B cell (primary cell): ENCODE results near the gene ZSCAN30. TPM values are rescaled to one million over a fixed set of nuclear protein-coding genes. Genes with fewer than 3 reads are reported as not detected.

Source experiments
- ATAC-seq: fragments of 200-7000 bp; cut with Tn5 transposase; one replicate; pipeline ENCODE4 v1.10.0; 2021; ENCODE audit warnings: low read depth, mild to moderate bottlenecking, moderate number of reproducible peaks, moderate library complexity
- CTCF ChIA-PET: fragments of 350-600 bp; sonication (Branson Sonifier 250); formaldehyde crosslinking; loops from one replicate; lab custom pipeline; 2021; ENCODE audit warnings: antibody characterized with exemption, inconsistent platforms; lab: Charles Lee
- POLR2A ChIA-PET: fragments of 350-600 bp; sonication (Branson Sonifier 250); formaldehyde crosslinking; loops from one replicate; lab custom pipeline; 2021; ENCODE audit warnings: antibody characterized with exemption; lab: Charles Lee
- DNase-seq: peaks from one replicate; pipeline ENCODE4 v3.0.0; 2013
- H2AFZ ChIP-seq: 2 replicates; pipeline ENCODE4 v1.6.1; 2012; ENCODE audit warnings: mild to moderate bottlenecking, low read depth, low read length; ENCODE audit not compliant: insufficient read depth, poor library complexity, severe bottlenecking
- H3K27ac ChIP-seq, 2 donors: 1 replicate in 1 of 2; 2 replicates in 1 of 2; pipeline ENCODE4 v1.5.1; 2012 to 2013; ENCODE audit warnings: low read length in 2 of 2, mild to moderate bottlenecking in 2 of 2, moderate library complexity in 1 of 2
- H3K27me3 ChIP-seq, 4 experiments: fragments of 200-600 bp in 1 of 4; sonication (generic) in 1 of 4; replicated peaks in 1 of 4; 1 replicate in 2 of 4; 2 replicates in 2 of 4; pipeline versions ENCODE4 v1.6.1 to v1.7.0; 2013 to 2016; ENCODE audit warnings: low read length in 3 of 4, mild to moderate bottlenecking in 2 of 4, mixed read lengths in 1 of 4, moderate library complexity in 1 of 4; ENCODE audit not compliant: insufficient read depth in 4 of 4, control insufficient read depth in 3 of 4; ENCODE audit errors: control extremely low read depth in 1 of 4
- H3K36me3 ChIP-seq, 2 experiments: replicated peaks in 1 of 2; 1 replicate in 1 of 2; 2 replicates in 1 of 2; pipeline versions ENCODE4 v1.6.1 to v1.7.1; 2013; ENCODE audit warnings: low read length in 1 of 2; ENCODE audit not compliant: insufficient read depth in 2 of 2, control insufficient read depth in 1 of 2; ENCODE audit errors: control extremely low read depth in 1 of 2, extremely low read depth in 1 of 2
- H3K4me1 ChIP-seq, 2 donors: fragments of 200-600 bp in 1 of 2; sonication (generic) in 1 of 2; 1 replicate in 1 of 2; 2 replicates in 1 of 2; pipeline versions ENCODE4 v1.5.1 to v1.6.1; 2013 to 2017; ENCODE audit warnings: low read length in 2 of 2; ENCODE audit not compliant: control insufficient read depth in 2 of 2, insufficient read depth in 2 of 2
- H3K4me2 ChIP-seq: replicated peaks from 2 replicates; pipeline ENCODE3; 2012; ENCODE audit warnings: mild to moderate bottlenecking, low read depth, low read length; ENCODE audit not compliant: poor library complexity, severe bottlenecking
- H3K4me3 ChIP-seq, 5 experiments: fragments of 200-600 bp in 1 of 5; sonication (generic) in 1 of 5; 1 replicate in 3 of 5; 2 replicates in 2 of 5; pipeline versions ENCODE4 v1.5.1 to v1.7.0; 2011 to 2016; ENCODE audit warnings: low read length in 4 of 5, mild to moderate bottlenecking in 4 of 5, low read depth in 2 of 5, control low read depth in 1 of 5, moderate library complexity in 1 of 5; ENCODE audit not compliant: insufficient read depth in 1 of 5; ENCODE audit errors: control extremely low read depth in 1 of 5, extremely low read depth in 1 of 5
- H3K79me2 ChIP-seq: fragments of 200-600 bp; sonication (generic); one replicate; pipeline ENCODE4 v1.6.0; 2016; ENCODE audit warnings: low read length; ENCODE audit not compliant: control insufficient read depth, insufficient read depth
- H3K9ac ChIP-seq: fragments of 200-600 bp; sonication (generic); 2 replicates; pipeline ENCODE4 v1.6.1; 2017; ENCODE audit warnings: mild to moderate bottlenecking, low read length, moderate library complexity
- H3K9me3 ChIP-seq, 3 donors: one replicate each; pipeline versions ENCODE4 v1.6.1 to v1.7.1; 2013; ENCODE audit warnings: low read length in 2 of 3; ENCODE audit not compliant: control insufficient read depth in 2 of 3, insufficient read depth in 1 of 3; ENCODE audit errors: control extremely low read depth in 1 of 3
- H4K20me1 ChIP-seq: 2 replicates; pipeline ENCODE4 v1.6.0; 2012; ENCODE audit warnings: mild to moderate bottlenecking, low read length; ENCODE audit not compliant: insufficient read depth, control insufficient read depth, poor library complexity, severe bottlenecking
- H3K27ac Mint-ChIP-seq: one replicate; pipeline ENCODE4 v1.8.0; 2021; ENCODE audit warnings: mixed read lengths
- H3K27me3 Mint-ChIP-seq: one replicate; pipeline ENCODE4 v1.8.0; 2021; ENCODE audit warnings: mixed read lengths
- H3K4me1 Mint-ChIP-seq: one replicate; pipeline ENCODE4 v1.8.0; 2021; ENCODE audit warnings: mixed read lengths
- H3K4me3 Mint-ChIP-seq: one replicate; pipeline ENCODE4 v1.8.0; 2021; ENCODE audit warnings: mixed read lengths
- H3K9me3 Mint-ChIP-seq: one replicate; pipeline ENCODE4 v1.8.0; 2022; ENCODE audit warnings: mixed read lengths; ENCODE audit not compliant: insufficient read depth
- EZH2 ChIP-seq: IDR thresholded peaks from 2 replicates; pipeline ENCODE4 v1.6.1; 2012; ENCODE audit warnings: borderline replicate concordance, low read depth, mild to moderate bottlenecking, moderate library complexity, low read length; ENCODE audit not compliant: insufficient read depth, poor library complexity, severe bottlenecking
- whole genome bisulfite sequencing: methylation state at CpG from one replicate; pipeline ENCODE4 v1.1.5; 2013; ENCODE audit warnings: missing lambda C conversion rate; ENCODE audit not compliant: insufficient coverage; 5-methylcytosine and 5-hydroxymethylcytosine counted together
- intact Hi-C: fragments of 100-400 bp; cut with micrococcal nuclease; formaldehyde crosslinking; loops from one replicate; pipeline ENCODE4 v1.10.0; 2022
- polyA plus RNA-seq: library from polyadenylated mRNA; depleted of rRNA; stranded (reverse); fragments of >200 nt; gene quantifications from 2 replicates; pipeline ENCODE4 v1.2.3, GENCODE V29; 2012
- total RNA-seq, 2 donors: library from RNA; stranded (reverse); fragments of 120-200 nt in 1 of 2; gene quantifications; 1 replicate in 1 of 2; 2 replicates in 1 of 2; pipeline versions ENCODE4 v1.2.3 to v1.2.4, GENCODE V29; 2013 to 2022
- TF ChIP-seq, protein P1 (sequence below): fragments of 200-600 bp; IDR thresholded peaks from one replicate; pipeline ENCODE4 v1.8.0; 2022; ENCODE audit warnings: antibody characterized with exemption, mild to moderate bottlenecking

Gene ZSCAN30
- total and polyA plus RNA-seq, 2 donors (not counting 1 experiment from before 2014, with no cell fraction given), result 11.0 to 37.3 TPM

DNA sequence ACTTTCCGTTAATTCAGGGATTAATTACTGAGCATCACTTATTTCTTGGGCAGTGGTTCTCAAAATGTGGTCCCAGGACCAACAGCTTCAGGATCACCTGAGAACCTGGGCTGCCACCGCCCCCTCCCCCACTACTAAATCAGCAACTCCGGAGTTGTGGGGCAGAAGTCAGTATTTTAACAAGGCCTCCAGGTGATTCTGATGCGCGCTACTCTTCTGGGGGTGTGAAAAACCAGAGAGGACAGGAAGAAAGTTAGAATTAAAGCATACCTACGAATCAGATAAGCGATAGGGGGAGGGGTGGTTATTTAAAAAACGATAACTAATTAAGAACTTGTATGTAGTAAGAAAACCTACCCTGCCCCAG is 319 bp downstream of the ZSCAN30 start:
- peak overlapping the region; percentile 80 to 86 for H3K27ac ChIP-seq
- peak overlapping the region; percentile 84 for H2AFZ ChIP-seq
- Mint-ChIP-seq H3K4me3 (peak overlapping the region; percentile 100), H3K27me3 (no peaks in the 10 kb centered on the region), H3K27ac (peak overlapping the region; percentile 98), H3K4me1 (peaks cover 45% of the 10 kb centered on the region), H3K9me3 (peaks cover 4% of the 10 kb centered on the region)
- intact Hi-C loops, result loop anchor here (1.0 to 2.0 kb wide), 5 partner anchors 22 to 777 kb away; partner anchors contain the start of genes MAPRE2, RPRD1A and ZNF24
- H3K27me3 ChIP-seq, result no peaks in the 10 kb centered on the region
- H3K9me3 ChIP-seq, result peaks cover 0 to 7% (median 0%) of the 10 kb centered on the region in 3 donors
- peak overlapping the region; percentile 84 for H3K9ac ChIP-seq
- DNase-seq, result no peak
- H3K36me3 ChIP-seq, result peaks cover 0 to 7% of the 10 kb centered on the region in 2 experiments
- TF ChIP-seq, protein P1, sequence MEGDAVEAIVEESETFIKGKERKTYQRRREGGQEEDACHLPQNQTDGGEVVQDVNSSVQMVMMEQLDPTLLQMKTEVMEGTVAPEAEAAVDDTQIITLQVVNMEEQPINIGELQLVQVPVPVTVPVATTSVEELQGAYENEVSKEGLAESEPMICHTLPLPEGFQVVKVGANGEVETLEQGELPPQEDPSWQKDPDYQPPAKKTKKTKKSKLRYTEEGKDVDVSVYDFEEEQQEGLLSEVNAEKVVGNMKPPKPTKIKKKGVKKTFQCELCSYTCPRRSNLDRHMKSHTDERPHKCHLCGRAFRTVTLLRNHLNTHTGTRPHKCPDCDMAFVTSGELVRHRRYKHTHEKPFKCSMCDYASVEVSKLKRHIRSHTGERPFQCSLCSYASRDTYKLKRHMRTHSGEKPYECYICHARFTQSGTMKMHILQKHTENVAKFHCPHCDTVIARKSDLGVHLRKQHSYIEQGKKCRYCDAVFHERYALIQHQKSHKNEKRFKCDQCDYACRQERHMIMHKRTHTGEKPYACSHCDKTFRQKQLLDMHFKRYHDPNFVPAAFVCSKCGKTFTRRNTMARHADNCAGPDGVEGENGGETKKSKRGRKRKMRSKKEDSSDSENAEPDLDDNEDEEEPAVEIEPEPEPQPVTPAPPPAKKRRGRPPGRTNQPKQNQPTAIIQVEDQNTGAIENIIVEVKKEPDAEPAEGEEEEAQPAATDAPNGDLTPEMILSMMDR, result no peak
- TF ChIP-seq EZH2, result no peak
- peak; percentile 28 for ATAC-seq
- ChIA-PET POLR2A (interaction anchor here (1.0 to 2.8 kb wide), 3 partner anchors 22 to 55 kb away, joined by 6 to 15 read pairs (median 14); partner anchors contain the start of genes ZNF24 and ZNF397), CTCF (interaction anchor here (1.0 to 1.9 kb wide), 10 partner anchors 13 to 263 kb away, joined by 3 to 9 read pairs (median 4); partner anchors contain the start of genes ZNF24 and ZNF397)
- H3K4me2 ChIP-seq, result peak overlapping the region; percentile 81
- no CpG with 5 or more reads among the region's 8 CpGs for WGBS
- H4K20me1 ChIP-seq, result no peaks in the 10 kb centered on the region
- H3K4me3 ChIP-seq, result peak overlapping the region; percentile 85 to 94 (median 90)
- H3K4me1 ChIP-seq, result peaks cover 14 to 16% of the 10 kb centered on the region in 2 donors
- H3K79me2 ChIP-seq, result peaks cover 57% of the 10 kb centered on the region

DNA sequence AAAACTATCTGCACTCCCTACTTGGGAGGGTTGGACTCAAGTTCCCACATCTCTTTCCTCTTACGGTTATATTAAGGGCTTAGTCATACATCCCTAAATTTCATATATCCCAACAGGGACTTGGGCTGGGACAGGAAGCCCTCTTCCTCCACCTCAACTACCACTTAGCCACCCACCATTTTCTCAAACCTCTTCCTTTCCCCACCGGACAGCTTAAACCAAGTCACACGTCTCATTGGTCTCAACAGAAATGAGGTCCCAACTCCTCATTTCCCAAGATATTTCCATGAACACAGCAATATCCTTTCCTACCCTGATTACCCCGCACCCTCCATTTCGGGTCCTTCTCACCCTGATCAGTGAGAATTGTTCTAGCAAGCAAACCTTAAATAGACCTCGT is 736 bp downstream of the ZSCAN30 start:
- Histone ChIP-seq H3K79me2 (peaks cover 62% of the 10 kb centered on the region), H3K4me2 (peak overlapping the region; percentile 81), H3K27ac (peak overlapping the region; percentile 80 to 86), H3K27me3 (no peaks in the 10 kb centered on the region), H3K4me3 (peak overlapping the region; percentile 85 to 94 (median 90)), H3K9me3 (peaks cover 0 to 11% (median 0%) of the 10 kb centered on the region in 3 donors), H3K4me1 (peaks cover 14 to 16% of the 10 kb centered on the region in 2 donors), H2AFZ (peak overlapping the region; percentile 84), H3K9ac (peak overlapping the region; percentile 84), H3K36me3 (peaks cover 0 to 6% of the 10 kb centered on the region in 2 experiments), H4K20me1 (no peaks in the 10 kb centered on the region)
- H3K4me1 Mint-ChIP-seq, result peaks cover 45% of the 10 kb centered on the region
- ATAC-seq (no peak), DNase-seq (no peak)
- ChIA-PET POLR2A (interaction anchor here (1.9 to 2.8 kb wide), 2 partner anchors 22 to 49 kb away, joined by 14 to 15 read pairs; partner anchors contain the start of gene ZNF397), CTCF (interaction anchor here (1.1 to 1.9 kb wide), 9 partner anchors 14 to 263 kb away, joined by 3 to 9 read pairs (median 4); partner anchors contain the start of genes ZNF24 and ZNF397)
- H3K9me3 Mint-ChIP-seq, result peaks cover 4% of the 10 kb centered on the region
- WGBS, result 14% methylated on average over 5 of the region's 6 CpGs
- intact Hi-C loops, result no loop called here
- no peaks in the 10 kb centered on the region for H3K27me3 Mint-ChIP-seq
- peak overlapping the region; percentile 100 for H3K4me3 Mint-ChIP-seq
- peak overlapping the region; percentile 98 for H3K27ac Mint-ChIP-seq
- TF ChIP-seq EZH2, result no peak
- TF ChIP-seq, protein P1, result no peak
